ENCODE measurements around the gene LRRC55.

GRCh38 chr11:57153448-57153847, 28.3 kb upstream of the LRRC55 start:
- TF ChIP-seq EZH2 (IDR thresholded peaks at IDR 0.05; ENCODE audit: low read depth, unreplicated experiment) (no peak), EZH2phosphoT487 (IDR thresholded peaks at IDR 0.05; ENCODE audit: unreplicated experiment) (no peak), REST (IDR thresholded peaks at IDR 0.05; ENCODE audit: unreplicated experiment) (no peak)
- TF ChIP-seq, protein P1, sequence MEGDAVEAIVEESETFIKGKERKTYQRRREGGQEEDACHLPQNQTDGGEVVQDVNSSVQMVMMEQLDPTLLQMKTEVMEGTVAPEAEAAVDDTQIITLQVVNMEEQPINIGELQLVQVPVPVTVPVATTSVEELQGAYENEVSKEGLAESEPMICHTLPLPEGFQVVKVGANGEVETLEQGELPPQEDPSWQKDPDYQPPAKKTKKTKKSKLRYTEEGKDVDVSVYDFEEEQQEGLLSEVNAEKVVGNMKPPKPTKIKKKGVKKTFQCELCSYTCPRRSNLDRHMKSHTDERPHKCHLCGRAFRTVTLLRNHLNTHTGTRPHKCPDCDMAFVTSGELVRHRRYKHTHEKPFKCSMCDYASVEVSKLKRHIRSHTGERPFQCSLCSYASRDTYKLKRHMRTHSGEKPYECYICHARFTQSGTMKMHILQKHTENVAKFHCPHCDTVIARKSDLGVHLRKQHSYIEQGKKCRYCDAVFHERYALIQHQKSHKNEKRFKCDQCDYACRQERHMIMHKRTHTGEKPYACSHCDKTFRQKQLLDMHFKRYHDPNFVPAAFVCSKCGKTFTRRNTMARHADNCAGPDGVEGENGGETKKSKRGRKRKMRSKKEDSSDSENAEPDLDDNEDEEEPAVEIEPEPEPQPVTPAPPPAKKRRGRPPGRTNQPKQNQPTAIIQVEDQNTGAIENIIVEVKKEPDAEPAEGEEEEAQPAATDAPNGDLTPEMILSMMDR (conservative IDR thresholded peaks at IDR 0.05; ENCODE audit: low read depth in 2 of 2): no peak
